Measurements from ENCODE around the gene PTCD2.

DNA sequence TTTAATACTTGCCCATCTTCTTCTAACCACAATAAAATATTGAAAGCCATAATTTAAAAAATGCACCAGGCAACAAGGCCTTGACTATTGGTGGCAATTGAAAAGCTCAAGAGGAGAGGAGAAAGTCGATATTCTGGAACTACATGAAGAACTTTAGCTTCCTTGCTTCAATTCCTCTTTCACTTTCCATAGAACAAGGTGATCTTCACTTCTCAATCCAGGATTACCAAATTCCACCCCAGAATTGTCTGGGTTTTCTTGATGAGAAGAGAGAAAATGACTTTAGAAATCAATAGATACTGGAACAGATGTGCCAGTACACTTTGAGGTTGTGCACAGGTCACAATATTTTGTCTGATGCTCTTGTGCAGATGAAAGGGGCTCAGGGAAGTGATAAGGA, 52.2 kb downstream of the PTCD2 start:
- TF ChIP-seq EP300 (IDR thresholded peaks at IDR 0.05): no peak
- TF ChIP-seq, protein P1, sequence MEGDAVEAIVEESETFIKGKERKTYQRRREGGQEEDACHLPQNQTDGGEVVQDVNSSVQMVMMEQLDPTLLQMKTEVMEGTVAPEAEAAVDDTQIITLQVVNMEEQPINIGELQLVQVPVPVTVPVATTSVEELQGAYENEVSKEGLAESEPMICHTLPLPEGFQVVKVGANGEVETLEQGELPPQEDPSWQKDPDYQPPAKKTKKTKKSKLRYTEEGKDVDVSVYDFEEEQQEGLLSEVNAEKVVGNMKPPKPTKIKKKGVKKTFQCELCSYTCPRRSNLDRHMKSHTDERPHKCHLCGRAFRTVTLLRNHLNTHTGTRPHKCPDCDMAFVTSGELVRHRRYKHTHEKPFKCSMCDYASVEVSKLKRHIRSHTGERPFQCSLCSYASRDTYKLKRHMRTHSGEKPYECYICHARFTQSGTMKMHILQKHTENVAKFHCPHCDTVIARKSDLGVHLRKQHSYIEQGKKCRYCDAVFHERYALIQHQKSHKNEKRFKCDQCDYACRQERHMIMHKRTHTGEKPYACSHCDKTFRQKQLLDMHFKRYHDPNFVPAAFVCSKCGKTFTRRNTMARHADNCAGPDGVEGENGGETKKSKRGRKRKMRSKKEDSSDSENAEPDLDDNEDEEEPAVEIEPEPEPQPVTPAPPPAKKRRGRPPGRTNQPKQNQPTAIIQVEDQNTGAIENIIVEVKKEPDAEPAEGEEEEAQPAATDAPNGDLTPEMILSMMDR (IDR thresholded peaks at IDR 0.05): no peak

Measured in stomach (tissue), 4 donors.